OCI-M2 (cell line): ENCODE measurements around the gene NEBL.

ENCODE experiments used
- DNase-seq: peaks from one replicate; lab custom pipeline; 2025; ENCODE audit not compliant: unreplicated experiment; lab: John Stamatoyannopoulos, UW

Gene NEBL

DNA sequence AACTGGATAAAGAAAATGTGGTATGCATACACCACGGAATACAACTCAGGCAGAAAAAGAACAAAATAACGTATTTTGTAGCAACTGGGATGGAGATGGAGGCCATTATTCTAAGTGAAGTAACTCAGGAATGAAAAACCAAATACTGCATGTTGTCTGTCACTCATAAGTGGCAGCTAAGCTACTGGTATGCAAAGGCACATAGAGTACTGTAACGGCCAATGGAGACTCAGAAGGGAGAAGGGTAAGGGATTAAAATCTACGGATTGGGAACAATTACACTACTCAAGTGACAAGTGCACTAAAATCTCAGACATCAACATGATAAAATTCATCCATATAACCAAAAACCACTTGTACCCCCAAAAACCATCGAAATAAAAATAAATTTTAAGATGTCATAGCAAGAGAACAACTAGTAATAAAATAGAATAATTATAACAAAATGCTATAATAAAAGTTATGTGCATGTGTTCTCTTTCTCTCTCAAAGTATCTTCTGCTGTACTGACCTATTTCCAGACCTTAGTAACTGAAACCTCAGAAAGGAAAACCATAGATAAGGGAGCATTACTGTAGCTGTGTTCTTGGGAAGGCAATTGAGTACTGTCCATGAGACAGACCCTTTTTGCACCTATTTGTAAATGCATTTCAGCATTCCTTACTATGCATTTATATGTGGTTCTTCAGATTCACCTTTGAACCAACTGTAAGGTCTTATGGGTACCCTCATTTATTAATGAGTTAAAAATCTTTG is 6.7 kb upstream of the NEBL start:
- no peak for DNase-seq

DNA sequence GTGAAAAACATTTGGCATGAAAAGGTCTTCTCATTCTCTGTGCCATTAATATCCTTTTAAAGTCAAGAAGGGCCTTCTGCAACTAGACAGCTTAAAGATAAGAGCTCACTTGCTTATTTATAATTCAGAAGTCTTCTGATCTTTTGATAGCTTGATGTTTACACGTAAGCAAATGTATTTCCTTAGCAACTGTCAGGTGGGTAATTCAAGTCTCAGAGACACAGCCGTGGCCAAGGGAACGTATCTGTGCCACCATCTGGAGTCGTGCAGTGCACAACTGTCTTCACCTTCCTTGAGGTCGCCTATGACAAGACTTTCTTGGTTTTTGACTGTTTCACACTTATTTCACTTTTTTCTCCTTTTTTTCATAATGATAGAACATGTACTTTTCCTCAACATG is 4.0 kb upstream of the NEBL start:
- no peak for DNase-seq

DNA sequence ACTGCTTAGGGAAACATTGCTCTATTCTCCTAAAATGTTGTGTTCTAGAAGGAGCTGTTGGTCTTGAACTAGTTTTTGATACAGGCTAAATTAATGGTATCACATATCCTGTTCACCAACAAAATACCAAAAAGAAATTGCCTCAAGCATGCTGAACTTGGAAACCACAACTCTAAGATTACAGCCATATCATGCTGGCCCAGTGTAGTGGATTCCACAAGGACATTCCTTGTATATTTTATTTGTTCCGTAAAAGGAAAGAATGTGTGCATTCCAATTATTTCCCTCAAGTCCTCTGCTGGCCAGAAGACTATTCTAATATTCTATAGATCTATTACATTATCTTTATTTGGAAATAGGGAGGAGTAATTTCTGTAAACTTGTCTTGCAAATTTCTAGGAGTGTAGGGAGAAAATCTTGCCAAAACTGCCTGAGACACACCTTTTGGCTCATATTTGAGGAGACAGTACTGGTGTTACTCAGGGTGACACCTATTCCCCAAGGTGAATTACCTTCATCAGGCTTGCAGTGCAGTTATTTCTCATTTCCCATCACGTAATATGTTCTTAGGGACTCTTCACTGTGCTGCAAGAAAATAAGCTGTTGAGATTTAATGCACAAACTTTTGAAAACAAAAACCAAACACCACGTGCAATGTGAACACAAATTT is 1.9 kb upstream of the NEBL start:
- no peak for DNase-seq

GRCh38 chr10:20893297-20893696 is 3.8 kb downstream of the NEBL start:
- no peak for DNase-seq

- no peak for DNase-seq
These were observed 4.3 kb downstream of the NEBL start for GRCh38 chr10:20892796-20893195.

GRCh38 chr10:20892011-20892585 is 5.0 kb downstream of the NEBL start:
- DNase-seq, result no peak

GRCh38 chr10:20891338-20891714 is 5.8 kb downstream of the NEBL start:
- DNase-seq, result no peak

DNA sequence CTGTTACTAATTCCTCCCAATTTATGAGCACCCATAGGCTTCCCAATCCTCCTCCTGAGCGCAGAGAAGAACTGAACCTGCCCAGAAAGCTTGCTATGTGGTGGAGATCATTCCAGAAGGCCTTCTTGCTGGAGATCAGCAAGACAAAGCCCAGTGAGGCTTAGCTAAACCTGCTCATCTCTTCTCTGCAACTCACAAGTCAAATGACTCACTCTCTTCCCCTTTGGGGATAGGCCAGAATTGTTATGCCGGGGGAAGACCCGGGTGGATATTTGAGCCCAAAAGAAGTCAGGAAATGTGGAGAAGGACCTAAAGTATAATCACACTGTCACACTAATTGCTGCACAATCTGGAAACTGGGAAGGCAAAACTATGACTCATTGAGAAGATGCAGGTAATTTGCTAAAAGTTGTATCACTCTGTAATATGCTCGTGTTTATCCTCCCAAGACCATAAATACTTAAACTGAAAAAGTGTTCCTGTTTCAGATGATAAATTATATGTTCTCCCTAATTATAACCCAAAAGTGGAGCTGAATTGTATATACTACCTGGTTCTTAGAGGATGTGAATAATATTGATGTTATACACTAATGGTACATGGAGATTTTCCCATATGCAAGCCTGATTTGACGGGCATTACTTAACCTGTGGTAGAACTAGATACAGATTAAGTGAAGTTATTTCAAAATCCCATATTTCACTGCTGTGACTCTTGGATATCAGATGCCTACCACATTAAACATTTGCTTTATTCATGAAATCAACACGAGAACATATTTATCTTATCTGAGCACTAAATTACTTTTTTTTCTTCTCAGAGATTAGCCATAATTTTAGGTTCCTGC is 6.4 kb downstream of the NEBL start:
- DNase-seq, result no peak

- DNase-seq, result no peak
These were observed 7.1 kb downstream of the NEBL start for GRCh38 chr10:20890009-20890408.

DNA sequence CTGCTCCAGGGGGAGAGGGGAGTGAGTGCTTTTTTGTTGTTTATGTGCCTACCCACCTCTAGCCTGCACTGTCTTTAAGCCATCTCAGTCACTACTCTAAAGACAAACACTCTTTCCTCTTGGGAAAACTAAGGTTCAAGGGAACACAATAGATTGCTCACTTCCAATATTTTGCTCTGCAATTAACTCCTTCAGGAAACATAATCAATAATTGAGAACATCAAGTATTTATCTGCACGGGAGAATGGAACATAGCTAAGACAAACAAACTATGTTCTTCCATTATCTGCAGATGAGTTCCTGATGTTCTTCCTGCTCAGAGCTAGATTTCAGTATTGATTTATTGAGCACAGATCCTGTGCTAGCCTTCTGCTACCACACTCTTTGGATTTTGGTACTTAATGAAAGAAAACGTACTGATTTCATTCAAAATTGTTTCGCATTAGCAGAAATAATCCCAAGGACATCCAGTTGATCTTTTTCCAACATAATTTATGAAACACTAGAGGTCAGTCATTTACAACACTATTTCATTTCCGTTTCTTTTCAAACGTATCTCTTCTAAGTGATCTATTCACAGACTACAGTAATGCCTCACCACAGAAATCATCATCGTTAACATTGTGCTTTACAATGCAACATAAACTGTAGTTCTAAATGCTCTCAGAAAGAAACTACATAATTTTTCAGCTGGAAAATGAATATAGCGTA is 8.3 kb downstream of the NEBL start:
- DNase-seq, result no peak

GRCh38 chr10:20887706-20888555 is 9.2 kb downstream of the NEBL start:
- no peak for DNase-seq

GRCh38 chr10:20885678-20886077 is 11.4 kb downstream of the NEBL start:
- no peak for DNase-seq

DNA sequence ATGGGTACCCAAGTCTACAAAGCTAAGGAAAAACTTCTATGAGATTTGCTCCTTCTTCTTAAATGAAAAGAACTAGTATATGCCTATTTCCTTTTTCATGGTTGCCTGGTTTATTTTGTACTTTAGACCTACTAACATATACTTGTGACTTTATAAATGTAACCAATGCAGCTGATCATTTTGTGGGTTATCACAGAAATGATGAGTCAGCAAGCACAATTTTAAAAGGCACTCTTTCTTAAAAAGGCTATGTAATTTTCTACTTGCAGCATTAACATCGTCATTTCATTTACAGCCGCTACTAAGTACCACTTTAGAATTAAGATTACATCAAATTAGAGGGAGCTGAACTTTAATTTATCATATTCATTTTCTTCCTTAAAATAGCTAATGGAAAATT is 13.6 kb downstream of the NEBL start:
- no peak for DNase-seq

DNA sequence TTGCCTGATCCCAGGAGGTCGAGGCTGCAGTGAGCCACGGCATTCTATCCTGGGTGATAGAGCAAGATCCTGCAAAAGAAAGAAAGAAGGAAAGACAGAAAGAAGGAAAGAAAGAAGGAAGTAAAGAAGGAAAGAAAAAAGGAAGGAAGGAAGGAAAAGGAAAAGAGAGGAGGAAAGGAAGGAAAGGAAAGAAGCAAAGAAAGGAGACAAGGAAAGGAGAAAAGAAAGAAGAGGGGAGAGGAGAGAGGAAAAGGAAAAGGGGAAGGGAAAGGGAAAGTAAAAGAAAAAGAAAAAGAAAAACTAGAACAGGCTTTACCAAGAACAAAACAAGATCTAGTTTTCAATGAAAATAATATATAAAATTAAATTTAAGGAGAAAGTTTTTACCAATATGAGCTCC is 15.0 kb downstream of the NEBL start:
- no peak for DNase-seq

DNA sequence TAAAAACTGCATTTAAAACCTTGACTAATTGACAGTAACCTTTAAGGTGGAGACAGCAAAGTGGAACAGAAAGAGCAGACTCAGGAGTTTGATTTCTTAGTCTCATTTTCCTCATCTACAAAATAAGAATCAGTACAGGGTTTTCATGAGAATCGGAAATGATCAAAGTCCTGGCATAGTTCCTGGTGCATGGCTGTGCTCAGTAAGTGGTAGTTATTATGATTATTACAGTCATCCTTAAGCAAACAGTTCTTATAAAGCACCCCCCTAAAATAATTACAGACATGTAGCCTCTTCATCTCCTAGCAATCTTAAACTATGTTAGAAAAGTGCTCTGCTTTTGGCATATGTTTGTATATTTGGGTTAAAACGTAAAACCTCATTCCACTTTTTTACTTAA is 18.0 kb downstream of the NEBL start:
- DNase-seq, result no peak

GRCh38 chr10:20877986-20878983 is 18.8 kb downstream of the NEBL start:
- no peak for DNase-seq

DNA sequence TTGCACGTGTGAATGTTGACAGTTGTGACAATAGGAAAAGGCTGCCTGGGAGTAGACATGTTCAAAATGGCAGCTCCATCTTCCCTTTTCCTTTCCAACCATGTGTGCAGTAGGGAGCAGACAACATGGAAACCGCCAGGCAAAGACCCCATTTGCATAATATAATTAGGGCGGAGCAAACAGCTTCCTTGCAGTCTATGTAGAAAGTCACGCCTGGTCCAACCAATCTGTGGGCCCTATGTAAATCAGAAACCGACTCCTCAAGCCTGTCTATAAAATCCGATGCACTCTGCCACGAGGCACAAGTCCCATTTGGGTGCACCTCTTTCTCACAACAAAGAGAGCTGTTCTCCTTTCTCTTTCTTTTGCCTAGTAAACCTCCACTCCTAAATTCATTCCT is 19.6 kb downstream of the NEBL start:
- no peak for DNase-seq

- no peak for DNase-seq
These were observed 22.9 kb downstream of the NEBL start for GRCh38 chr10:20874261-20874660.

DNA sequence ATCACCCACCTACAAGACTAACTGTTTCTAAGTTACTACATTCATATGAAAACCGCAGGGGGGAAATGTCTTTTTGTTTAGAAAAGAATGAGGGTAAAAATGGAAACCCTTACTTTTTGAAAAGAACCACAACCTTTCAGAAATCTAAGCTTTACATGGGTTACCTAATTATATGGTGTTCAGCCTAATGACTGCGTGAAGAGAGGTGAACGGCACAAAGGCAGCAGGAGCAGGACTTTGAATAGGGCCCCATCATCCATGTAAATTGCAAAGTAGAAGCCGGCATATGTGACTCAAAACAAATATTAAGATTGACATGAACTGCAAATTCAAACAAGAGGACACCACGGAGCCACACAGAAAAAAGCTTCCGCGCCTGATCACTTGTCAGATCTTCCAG is 25.1 kb downstream of the NEBL start:
- DNase-seq, result no peak
